ENCODE data around the gene SCG2.

DNA sequence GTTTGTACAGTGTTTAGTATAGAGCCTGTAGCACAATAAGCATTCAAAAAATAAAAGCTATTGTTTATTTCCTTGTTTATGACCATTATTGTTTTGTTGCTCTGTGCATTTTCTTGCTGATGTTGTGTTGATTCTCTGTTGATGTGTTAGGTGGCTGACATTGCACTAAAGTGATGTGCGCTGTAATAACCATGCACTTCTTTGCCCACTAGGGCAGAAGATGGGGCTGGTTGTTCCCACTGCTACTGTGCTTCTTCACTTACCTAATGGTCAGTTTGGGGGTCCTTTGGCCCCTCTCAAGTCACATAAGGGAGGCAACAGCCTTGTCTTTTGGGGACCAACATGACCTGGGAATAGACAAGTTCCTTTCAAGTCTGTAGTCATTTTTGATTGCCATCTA lies 6.0 kb downstream of the SCG2 start:
- TF ChIP-seq, protein P1, sequence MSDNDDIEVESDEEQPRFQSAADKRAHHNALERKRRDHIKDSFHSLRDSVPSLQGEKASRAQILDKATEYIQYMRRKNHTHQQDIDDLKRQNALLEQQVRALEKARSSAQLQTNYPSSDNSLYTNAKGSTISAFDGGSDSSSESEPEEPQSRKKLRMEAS (IDR thresholded peaks at IDR 0.05): no peak
- TF ChIP-seq CTCF (IDR thresholded peaks at IDR 0.05; ENCODE audit: low read depth, low read length, missing input control) (no peak), ZBTB33 (IDR thresholded peaks at IDR 0.05) (no peak), NR2F2 (IDR thresholded peaks at IDR 0.05) (no peak), FOXA1 (IDR thresholded peaks at IDR 0.05) (no peak), EGR1 (IDR thresholded peaks at IDR 0.05; ENCODE audit: low read depth in 2 of 2) (no peak), JUND (IDR thresholded peaks at IDR 0.05) (no peak), GABPA (IDR thresholded peaks at IDR 0.05 in 1 of 2, conservative IDR thresholded peaks at IDR 0.05 in 1 of 2) (no peak), SP1 (IDR thresholded peaks at IDR 0.05) (no peak)
- TF ChIP-seq, protein P2, sequence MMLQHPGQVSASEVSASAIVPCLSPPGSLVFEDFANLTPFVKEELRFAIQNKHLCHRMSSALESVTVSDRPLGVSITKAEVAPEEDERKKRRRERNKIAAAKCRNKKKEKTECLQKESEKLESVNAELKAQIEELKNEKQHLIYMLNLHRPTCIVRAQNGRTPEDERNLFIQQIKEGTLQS (IDR thresholded peaks at IDR 0.05): no peak
- TF ChIP-seq, protein P3, sequence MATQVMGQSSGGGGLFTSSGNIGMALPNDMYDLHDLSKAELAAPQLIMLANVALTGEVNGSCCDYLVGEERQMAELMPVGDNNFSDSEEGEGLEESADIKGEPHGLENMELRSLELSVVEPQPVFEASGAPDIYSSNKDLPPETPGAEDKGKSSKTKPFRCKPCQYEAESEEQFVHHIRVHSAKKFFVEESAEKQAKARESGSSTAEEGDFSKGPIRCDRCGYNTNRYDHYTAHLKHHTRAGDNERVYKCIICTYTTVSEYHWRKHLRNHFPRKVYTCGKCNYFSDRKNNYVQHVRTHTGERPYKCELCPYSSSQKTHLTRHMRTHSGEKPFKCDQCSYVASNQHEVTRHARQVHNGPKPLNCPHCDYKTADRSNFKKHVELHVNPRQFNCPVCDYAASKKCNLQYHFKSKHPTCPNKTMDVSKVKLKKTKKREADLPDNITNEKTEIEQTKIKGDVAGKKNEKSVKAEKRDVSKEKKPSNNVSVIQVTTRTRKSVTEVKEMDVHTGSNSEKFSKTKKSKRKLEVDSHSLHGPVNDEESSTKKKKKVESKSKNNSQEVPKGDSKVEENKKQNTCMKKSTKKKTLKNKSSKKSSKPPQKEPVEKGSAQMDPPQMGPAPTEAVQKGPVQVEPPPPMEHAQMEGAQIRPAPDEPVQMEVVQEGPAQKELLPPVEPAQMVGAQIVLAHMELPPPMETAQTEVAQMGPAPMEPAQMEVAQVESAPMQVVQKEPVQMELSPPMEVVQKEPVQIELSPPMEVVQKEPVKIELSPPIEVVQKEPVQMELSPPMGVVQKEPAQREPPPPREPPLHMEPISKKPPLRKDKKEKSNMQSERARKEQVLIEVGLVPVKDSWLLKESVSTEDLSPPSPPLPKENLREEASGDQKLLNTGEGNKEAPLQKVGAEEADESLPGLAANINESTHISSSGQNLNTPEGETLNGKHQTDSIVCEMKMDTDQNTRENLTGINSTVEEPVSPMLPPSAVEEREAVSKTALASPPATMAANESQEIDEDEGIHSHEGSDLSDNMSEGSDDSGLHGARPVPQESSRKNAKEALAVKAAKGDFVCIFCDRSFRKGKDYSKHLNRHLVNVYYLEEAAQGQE (IDR thresholded peaks at IDR 0.05): no peak

All from liver (tissue), 3 donors.